Measurements from ENCODE around the gene APBB1IP. TPM values are rescaled to one million over a fixed set of nuclear protein-coding genes. Genes with fewer than 3 reads are reported as not detected.
"Not testable (repeated sequence)": the region's sequence is repeated elsewhere in the genome, so short reads cannot be mapped to it uniquely, and the experiment has no call there.

APBB1IP gene
- polyA plus RNA-seq, 12 donors = 1.2 to 9.5 (median 1.9) TPM; not detected in 1

GRCh38 chr10:26556748-26557640 is 118.9 kb downstream of the APBB1IP start:
- DNase-seq = peak; percentile 52

- DNase-seq = no peak
Observed at GRCh38 chr10:26557641-26558014, 119.5 kb downstream of the APBB1IP start.

GRCh38 chr10:26566525-26567350 is 128.6 kb downstream of the APBB1IP start:
- no peak for DNase-seq

- DNase-seq = no peak
Observed at GRCh38 chr10:26567351-26567721, 129.2 kb downstream of the APBB1IP start.

- no peak for DNase-seq
Observed at GRCh38 chr10:26571655-26572054, 133.5 kb downstream of the APBB1IP start.

- DNase-seq = no peak
Observed at GRCh38 chr10:26573674-26574073, 135.5 kb downstream of the APBB1IP start.

GRCh38 chr10:26574783-26575182 is 136.6 kb downstream of the APBB1IP start:
- no peak for DNase-seq

- not testable (repeated sequence) for DNase-seq
Observed at GRCh38 chr10:26578371-26578770, 140.2 kb downstream of the APBB1IP start.

GRCh38 chr10:26579256-26580063 is 141.3 kb downstream of the APBB1IP start:
- no peak for DNase-seq

- no peak for DNase-seq
Observed at GRCh38 chr10:26586211-26586610, 148.1 kb downstream of the APBB1IP start.

GRCh38 chr10:26588611-26589010 is 150.5 kb downstream of the APBB1IP start:
- no peak for DNase-seq

GRCh38 chr10:26589813-26590212 is 151.7 kb downstream of the APBB1IP start:
- DNase-seq = not testable (repeated sequence)

- no peak for DNase-seq
Observed at GRCh38 chr10:26593896-26594295, 155.8 kb downstream of the APBB1IP start.

- DNase-seq = not testable (repeated sequence)
Observed at GRCh38 chr10:26603283-26603682, 165.1 kb downstream of the APBB1IP start.

GRCh38 chr10:26604320-26605093 is 166.4 kb downstream of the APBB1IP start:
- not testable (repeated sequence) for DNase-seq

- DNase-seq = not testable (repeated sequence)
Observed at GRCh38 chr10:26606389-26606877, 168.3 kb downstream of the APBB1IP start.

- DNase-seq = no peak
Observed at GRCh38 chr10:26612151-26612915, 174.2 kb downstream of the APBB1IP start.

Data from muscle of arm (tissue), 12 donors.